ENCODE data around the gene ZNF469. TPM values are rescaled to one million over a fixed set of nuclear protein-coding genes. Genes with fewer than 3 reads are reported as not detected.

The ZNF469 gene
- total and polyA plus RNA-seq, 2 of the 13 experiments (the other 11 are each of a cell fraction or from before 2014, with no cell fraction given) = not detected

- ATAC-seq (0 out of 3 replicates have a peak, but pooled peaks have one; percentile 10), DNase-seq (ENCODE audit: low spot score) (no peak), FAIRE-seq (no peak)
- Histone ChIP-seq H3K27me3 (ENCODE audit: control insufficient read depth in 1 of 2, insufficient read depth in 2 of 2, low read length in 2 of 2) (peaks cover 49 to 86% of the 10 kb centered on the region in 2 experiments), H3K36me3 (replicated peaks in 1 of 2; ENCODE audit: control insufficient read depth in 1 of 2, insufficient read depth in 2 of 2, low read length in 2 of 2) (no peaks in the 10 kb centered on the region), H3K79me2 (ENCODE audit: insufficient read depth, low read length) (no peaks in the 10 kb centered on the region), H3K4me3 (replicated peaks in 1 of 3; ENCODE audit: insufficient read depth in 1 of 3, low read depth in 2 of 3, low read length in 3 of 3) (no peak overlapping the region), H3K9ac (ENCODE audit: insufficient read depth, low read depth, low read length) (no peak overlapping the region), H3K4me2 (ENCODE audit: low read depth, low read length) (no peak overlapping the region), H3K9me3 (ENCODE audit: low read length) (no peaks in the 10 kb centered on the region), H3K4me1 (ENCODE audit: insufficient read depth, low read length) (peaks cover 6% of the 10 kb centered on the region; the same call in 1 of the 2 replicates), H3K27ac (ENCODE audit: extremely low read length, insufficient read depth, low read length) (no peak overlapping the region), H4K20me1 (ENCODE audit: insufficient read depth, low read length) (no peaks in the 10 kb centered on the region), H2AFZ (ENCODE audit: low read length) (no peak overlapping the region)
- 42% methylated on average over 23 of the region's 94 CpGs for WGBS (ENCODE audit: low lambda C conversion rate)
- no TSS peak for BruUV-seq (replicated peaks)
- in situ Hi-C loops (cut with HindIII; ENCODE audit: extremely low pct_ligation_motif_present, low pct_unique_long_range_greater_than_20kb) = no loop called here
- intact Hi-C loops (cut with micrococcal nuclease; ENCODE audit: unreplicated experiment) = no loop called here
- POLR2A ChIA-PET = no interaction called here
- CTCF ChIA-PET (ENCODE audit: low intra/inter-chr PET ratio, low total read pairs) = no interaction called here
- TF ChIP-seq TRAFD1 (CRISPR knock-in tag; IDR thresholded peaks at IDR 0.05; ENCODE audit: borderline replicate concordance) (no peak), CTCF (CRISPR knock-in tag; IDR thresholded peaks at IDR 0.05) (peak; percentile 24; the same call in 1 of the 2 replicates), ZNF883 (CRISPR knock-in tag; IDR thresholded peaks at IDR 0.05; ENCODE audit: not compliant biosample characterization) (no peak), MTF2 (CRISPR knock-in tag; IDR thresholded peaks at IDR 0.05; ENCODE audit: borderline replicate concordance) (peak; percentile 45; the same call in 1 of the 2 replicates), AHDC1 (CRISPR knock-in tag; IDR thresholded peaks at IDR 0.05; ENCODE audit: borderline replicate concordance) (no peak), IRF9 (CRISPR knock-in tag; IDR thresholded peaks at IDR 0.05; ENCODE audit: borderline replicate concordance) (no peak), ZNF652 (CRISPR knock-in tag; IDR thresholded peaks at IDR 0.05; ENCODE audit: borderline replicate concordance, low read depth) (peak; percentile 41; the same call in 1 of the 2 replicates), IRX3 (CRISPR knock-in tag; IDR thresholded peaks at IDR 0.05; ENCODE audit: borderline replicate concordance, low read depth) (no peak), FOXP4 (CRISPR knock-in tag; IDR thresholded peaks at IDR 0.05) (no peak)
Measured at GRCh38 chr16:88383401-88384221, 852 bp downstream of the ZNF469 start.
